Activated B cell treated with CpG ODN at 0.5 μM for 24 hours (primary cell): Measurements from ENCODE around the gene EHBP1L1. TPM values are rescaled to one million over a fixed set of nuclear protein-coding genes. Genes with fewer than 3 reads are reported as not detected.

Source experiments
- ATAC-seq: fragments of 200-7000 bp; cut with Tn5 transposase; one replicate; pipeline ENCODE4 v1.10.0; 2021; ENCODE audit warnings: low read depth, mild to moderate bottlenecking, moderate library complexity
- CTCF ChIA-PET: fragments of 350-600 bp; sonication (Branson Sonifier 250); formaldehyde crosslinking; loops from one replicate; lab custom pipeline; 2021; ENCODE audit warnings: antibody characterized with exemption; lab: Charles Lee
- POLR2A ChIA-PET: fragments of 350-600 bp; sonication (Branson Sonifier 250); formaldehyde crosslinking; loops from one replicate; lab custom pipeline; 2021; ENCODE audit warnings: antibody characterized with exemption; lab: Charles Lee
- DNase-seq: peaks from one replicate; pipeline ENCODE4 v3.0.0; 2022
- H3K27ac Mint-ChIP-seq: one replicate; pipeline ENCODE4 v1.8.0; 2020; ENCODE audit warnings: mixed read lengths
- H3K27me3 Mint-ChIP-seq: one replicate; pipeline ENCODE4 v1.8.0; 2021; ENCODE audit warnings: mixed read lengths
- H3K36me3 Mint-ChIP-seq: one replicate; pipeline ENCODE4 v1.8.0; 2021; ENCODE audit warnings: low read depth, mixed read lengths
- H3K4me1 Mint-ChIP-seq: one replicate; pipeline ENCODE4 v1.8.0; 2021; ENCODE audit warnings: mixed read lengths
- H3K4me3 Mint-ChIP-seq: one replicate; pipeline ENCODE4 v1.8.0; 2020; ENCODE audit warnings: mild to moderate bottlenecking, mixed read lengths
- H3K9me3 Mint-ChIP-seq: one replicate; pipeline ENCODE4 v1.8.0; 2020; ENCODE audit warnings: mixed read lengths
- CTCF ChIP-seq: fragments of 200-600 bp; IDR thresholded peaks from one replicate; pipeline ENCODE4 v1.8.0; 2022; ENCODE audit warnings: antibody characterized with exemption, mild to moderate bottlenecking
- intact Hi-C: fragments of 100-400 bp; cut with micrococcal nuclease; formaldehyde crosslinking; loops from one replicate; pipeline ENCODE4 v1.15.1; 2024
- total RNA-seq: library from RNA; stranded (reverse); gene quantifications from 2 replicates; pipeline ENCODE4 v1.2.3, GENCODE V29; 2022

The EHBP1L1 gene
- total RNA-seq, 1 donor from 2014 or later, result 163 TPM

DNA sequence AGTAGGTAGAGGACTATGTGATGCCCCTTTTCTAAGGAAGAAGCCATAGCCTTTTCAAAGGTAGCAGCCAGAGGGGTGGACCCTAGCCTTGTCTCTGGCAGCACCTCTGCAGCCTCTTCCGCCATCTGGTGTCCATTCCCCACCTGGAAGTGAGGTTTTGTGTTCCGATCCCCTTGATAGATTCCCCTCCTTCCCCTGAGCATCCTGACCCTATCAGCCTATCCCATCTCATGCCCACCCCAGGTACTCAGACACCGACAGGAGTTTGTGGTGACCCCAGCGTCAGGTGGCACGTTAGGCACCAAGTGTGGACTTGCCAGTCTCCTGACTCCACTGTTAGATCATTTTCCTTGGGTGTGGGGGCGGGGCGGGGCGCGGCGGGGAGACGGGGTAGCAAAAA lies 3.9 kb upstream of the EHBP1L1 start:
- peak overlapping the region; percentile 85 for H3K27ac Mint-ChIP-seq
- no peak for TF ChIP-seq CTCF
- ChIA-PET CTCF (interaction anchor here (0.9 to 5.1 kb wide), 7 partner anchors 14 to 66 kb away, joined by 3 to 67 read pairs (median 5); partner anchors contain the start of genes KCNK7, PCNX3 and SIPA1), POLR2A (interaction anchor here (0.5 to 5.7 kb wide), 16 partner anchors 17 to 460 kb away, joined by 3 to 112 read pairs (median 6); partner anchors contain the start of genes KAT5, MALAT1, MAP3K11 and PCNX3)
- H3K4me3 Mint-ChIP-seq, result peak overlapping the region; percentile 99
- DNase-seq (no peak), ATAC-seq (no peak)
- peaks cover 25% of the 10 kb centered on the region for H3K36me3 Mint-ChIP-seq
- peaks cover 71% of the 10 kb centered on the region for H3K4me1 Mint-ChIP-seq
- no peaks in the 10 kb centered on the region for H3K9me3 Mint-ChIP-seq
- no peaks in the 10 kb centered on the region for H3K27me3 Mint-ChIP-seq
- intact Hi-C loops, result loop anchor here (5.0 kb wide), 3 partner anchors 285 to 545 kb away; partner anchors contain the start of genes CFL1, SNX15 and SYVN1

GRCh38 chr11:65572356-65573051 lies 3.3 kb upstream of the EHBP1L1 start, which contains the start of gene FAM89B:
FAM89B (plus strand) TSS chr11:65572538; CDS start chr11:65572670, 132 bp downstream.
- H3K9me3 Mint-ChIP-seq, result no peaks in the 10 kb centered on the region
- no peaks in the 10 kb centered on the region for H3K27me3 Mint-ChIP-seq
- H3K27ac Mint-ChIP-seq, result peak within 1 kb of the TSS; percentile 90
- peak; percentile 81 for DNase-seq
- peaks cover 23% of the 10 kb centered on the region for H3K36me3 Mint-ChIP-seq
- POLR2A ChIA-PET, result interaction anchor here (0.5 to 5.7 kb wide), 20 partner anchors 16 to 480 kb away, joined by 3 to 112 read pairs (median 6); partner anchors contain the start of genes DPF2, KAT5, MALAT1 and MAP3K11
- intact Hi-C loops, result loop anchor here (5.0 kb wide), 3 partner anchors 285 to 545 kb away; partner anchors contain the start of genes CFL1, SNX15 and SYVN1
- peak within 1 kb of the TSS; percentile 99 for H3K4me3 Mint-ChIP-seq
- peaks cover 73% of the 10 kb centered on the region for H3K4me1 Mint-ChIP-seq
- no peak for TF ChIP-seq CTCF
- peak; percentile 8 for ATAC-seq
- CTCF ChIA-PET, result interaction anchor here (0.9 to 5.1 kb wide), 7 partner anchors 14 to 66 kb away, joined by 3 to 67 read pairs (median 5); partner anchors contain the start of genes KCNK7, PCNX3 and SIPA1

DNA sequence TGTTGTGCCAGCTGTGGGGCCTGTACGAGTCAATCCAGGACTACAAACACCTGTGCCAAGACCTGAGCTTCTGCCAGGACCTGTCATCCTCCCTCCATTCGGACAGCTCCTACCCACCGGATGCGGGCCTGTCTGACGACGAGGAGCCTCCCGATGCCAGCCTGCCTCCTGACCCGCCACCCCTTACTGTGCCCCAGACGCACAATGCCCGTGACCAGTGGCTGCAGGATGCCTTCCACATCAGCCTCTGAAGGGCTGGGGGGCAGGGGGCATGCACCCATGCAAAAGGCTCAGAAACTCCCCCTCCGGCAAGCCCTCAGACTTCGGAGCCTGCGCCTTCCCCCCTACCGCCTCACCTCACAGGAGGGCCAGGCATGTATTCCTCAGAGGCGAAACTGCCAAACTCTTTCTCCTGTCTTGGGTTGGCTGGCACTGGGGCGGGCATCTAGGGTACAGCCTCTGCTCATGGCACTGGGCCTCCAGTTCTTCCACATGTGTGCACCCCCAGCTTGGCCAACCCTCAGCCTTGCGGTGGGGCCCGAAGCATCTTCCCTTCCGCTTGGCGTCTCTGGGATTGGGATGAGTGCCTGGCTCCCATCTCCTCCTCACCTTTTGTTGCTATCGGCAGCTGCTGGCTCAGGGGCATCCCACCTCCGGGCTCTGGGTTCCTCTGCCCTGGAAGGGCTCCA lies 2.3 kb upstream of the EHBP1L1 start:
- H3K27ac Mint-ChIP-seq, result peak overlapping the region; percentile 90
- no peaks in the 10 kb centered on the region for H3K27me3 Mint-ChIP-seq

DNA sequence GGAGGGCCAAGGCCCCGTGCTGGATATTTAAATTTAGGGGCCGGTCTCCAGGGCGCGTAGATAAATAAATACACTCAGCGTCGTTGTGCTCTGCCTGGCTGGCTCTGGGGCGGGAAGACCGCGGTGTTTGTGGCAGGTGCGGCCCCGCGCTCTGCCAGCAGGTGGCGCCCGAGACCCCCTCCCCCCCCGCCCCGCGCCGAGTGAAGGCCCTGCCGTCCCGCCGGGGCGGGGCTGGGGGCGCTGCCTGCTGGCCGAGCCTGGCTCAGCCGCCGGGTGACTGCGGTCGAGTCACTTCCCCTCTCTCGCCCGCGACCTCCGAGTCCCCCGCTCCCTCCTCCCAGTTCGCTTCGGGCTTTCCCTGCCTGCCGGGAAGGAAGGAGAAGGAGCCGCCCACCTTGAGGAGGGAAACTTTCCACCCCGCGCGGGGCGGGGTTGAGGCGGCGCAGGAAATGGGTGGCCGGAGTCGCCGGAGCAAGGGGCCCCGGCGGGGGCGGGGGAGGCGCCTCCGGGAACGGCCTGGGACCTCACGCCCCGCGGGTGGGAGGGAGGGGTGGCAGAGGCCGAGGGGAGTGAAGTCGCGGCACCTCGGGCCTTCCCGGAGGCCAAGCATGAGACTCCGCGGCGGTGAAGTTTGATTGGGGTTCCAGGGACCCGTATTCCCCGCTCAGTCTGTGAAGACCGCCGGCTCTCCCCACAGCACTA lies 1.6 kb upstream of the EHBP1L1 start:
- CTCF ChIA-PET, result interaction anchor here (0.9 to 5.1 kb wide), 5 partner anchors 12 to 34 kb away, joined by 3 to 67 read pairs (median 5); partner anchors contain the start of gene KCNK7
- POLR2A ChIA-PET, result interaction anchor here (1.5 to 5.7 kb wide), 9 partner anchors 15 to 76 kb away, joined by 4 to 239 read pairs (median 30); partner anchors contain the start of genes KCNK7, MALAT1, MAP3K11 and PCNX3
- H3K4me1 Mint-ChIP-seq, result peaks cover 75% of the 10 kb centered on the region

More for the DNA sequence above, 2.3 kb upstream of the EHBP1L1 start:
- Mint-ChIP-seq H3K4me1 (peaks cover 77% of the 10 kb centered on the region), H3K9me3 (no peaks in the 10 kb centered on the region), H3K4me3 (peak overlapping the region; percentile 83), H3K36me3 (peaks cover 23% of the 10 kb centered on the region)
- CTCF ChIA-PET, result interaction anchor here (0.9 to 5.1 kb wide), 5 partner anchors 15 to 42 kb away, joined by 3 to 67 read pairs (median 5); partner anchors contain the start of genes KCNK7 and PCNX3
- TF ChIP-seq CTCF, result no peak
- intact Hi-C loops, result loop anchor here (1.0 to 5.0 kb wide), 8 partner anchors 15 to 546 kb away; partner anchors contain the start of genes CFL1, PCNX3, SNX15 and SYVN1
- no peak for ATAC-seq
- POLR2A ChIA-PET, result interaction anchor here (0.8 to 5.7 kb wide), 7 partner anchors 15 to 90 kb away, joined by 4 to 112 read pairs (median 22); partner anchors contain the start of genes MAP3K11, PCNX3, RELA and SIPA1
- DNase-seq, result no peak

More for the DNA sequence above, 1.6 kb upstream of the EHBP1L1 start:
- peak overlapping the region; percentile 91 for H3K4me3 Mint-ChIP-seq
- no peaks in the 10 kb centered on the region for H3K9me3 Mint-ChIP-seq
- peak; percentile 84 for TF ChIP-seq CTCF
- no peaks in the 10 kb centered on the region for H3K27me3 Mint-ChIP-seq
- peak overlapping the region; percentile 93 for H3K27ac Mint-ChIP-seq
- H3K36me3 Mint-ChIP-seq, result peaks cover 25% of the 10 kb centered on the region
- intact Hi-C loops, result loop anchor here (1.0 to 5.0 kb wide), 8 partner anchors 14 to 547 kb away; partner anchors contain the start of genes CFL1, PCNX3, SNX15 and SYVN1
- ATAC-seq, result peak; percentile 26
- DNase-seq, result peak; percentile 87
